ENCODE results near the gene NOTCH1.

GRCh38 chr9:136445799-136446198 is 100.0 kb downstream of the NOTCH1 start:
- TF ChIP-seq CTCF (IDR thresholded peaks at IDR 0.05; ENCODE audit: low read depth, low read length): no peak
- no peak for TF ChIP-seq EZH2phosphoT487 (IDR thresholded peaks at IDR 0.05; ENCODE audit: low read depth)
